Left ventricle myocardium inferior (tissue), 1 donor: ENCODE data around the gene HERC6. TPM values are rescaled to one million over a fixed set of nuclear protein-coding genes. Genes with fewer than 3 reads are reported as not detected.
"Not testable (repeated sequence)": the region's sequence is repeated elsewhere in the genome, so short reads cannot be mapped to it uniquely, and the experiment has no call there.

Experiments
- DNase-seq: peaks from one replicate; pipeline ENCODE4 v3.0.0-alpha.2; 2020
- H3K27ac ChIP-seq: fragments of 200-600 bp; replicated peaks from 2 replicates; pipeline ENCODE4 v1.8.0; 2021
- H3K27me3 ChIP-seq: fragments of 200-600 bp; 2 replicates; pipeline ENCODE4 v1.8.0; 2021; ENCODE audit warnings: low read depth
- H3K36me3 ChIP-seq: fragments of 200-600 bp; 2 replicates; pipeline ENCODE4 v1.8.0; 2021
- H3K4me1 ChIP-seq: fragments of 200-600 bp; 2 replicates; pipeline ENCODE4 v1.8.0; 2021
- H3K4me3 ChIP-seq: fragments of 200-600 bp; 2 replicates; pipeline ENCODE4 v1.8.0; 2021; ENCODE audit warnings: mild to moderate bottlenecking, moderate library complexity
- H3K9me3 ChIP-seq: fragments of 200-600 bp; replicated peaks from 2 replicates; pipeline ENCODE4 v1.8.0; 2021
- intact Hi-C: fragments of 100-400 bp; cut with micrococcal nuclease; formaldehyde crosslinking; loops from one replicate; pipeline ENCODE4 v1.11.0; 2022
- total RNA-seq: library from RNA; stranded (reverse); fragmentation: NEBNext Ultra II Directional; extraction: Animal tissue kit (Norgen Biotek cat#: 25700); gene quantifications from one replicate; pipeline ENCODE4 v1.2.1, GENCODE V29; 2021
- TF ChIP-seq, protein P1 (sequence below): fragments of 200-600 bp; IDR thresholded peaks from 2 replicates; pipeline ENCODE4 v1.8.0; 2021; ENCODE audit warnings: antibody characterized with exemption, mild to moderate bottlenecking, borderline replicate concordance
- donor health status: DM: no; HTN: yes; CAD: no; lungs with severe emphysema.

HERC6 gene
- total RNA-seq, 1 donor from 2014 or later, result 9.3 TPM

DNA sequence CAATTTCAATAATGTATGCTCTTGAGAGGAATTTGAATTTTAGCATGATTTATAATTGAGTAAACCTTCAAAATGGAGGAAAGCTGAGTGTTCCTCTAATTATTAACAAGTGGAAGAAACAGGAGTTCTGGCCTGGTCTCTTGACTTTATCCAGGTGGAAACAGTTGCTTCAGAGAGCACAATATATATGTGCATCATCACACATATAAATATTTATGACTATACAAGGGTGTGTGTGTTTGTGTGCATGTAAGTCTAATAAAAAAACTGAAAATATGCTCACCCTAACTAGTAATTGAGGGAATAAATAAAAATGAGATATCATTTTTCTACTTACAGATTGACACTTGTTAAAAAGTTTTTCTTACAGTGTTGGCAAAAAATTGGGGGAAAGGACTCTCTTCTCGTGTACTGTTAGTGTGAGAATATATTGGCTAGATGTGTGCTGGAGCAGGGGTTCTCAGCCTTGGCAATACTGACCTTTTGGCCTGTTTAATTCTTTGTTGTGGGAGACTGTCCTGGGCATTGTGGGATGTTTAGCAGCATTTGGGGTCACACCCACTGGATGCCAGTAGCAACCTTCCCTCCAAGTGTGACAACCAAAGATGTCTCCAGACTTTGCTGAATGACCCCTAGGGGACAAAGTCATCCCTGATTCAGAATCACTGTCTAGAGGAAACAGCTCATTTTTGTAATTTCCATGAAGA is 57.5 kb downstream of the HERC6 start:
- Histone ChIP-seq H3K4me1 (no peaks in the 10 kb centered on the region), H3K4me3 (no peak overlapping the region), H3K27me3 (no peaks in the 10 kb centered on the region), H3K36me3 (peaks cover 77% of the 10 kb centered on the region), H3K9me3 (peaks cover 7% of the 10 kb centered on the region), H3K27ac (no peak overlapping the region)
- intact Hi-C loops, result no loop called here
- TF ChIP-seq, protein P1, sequence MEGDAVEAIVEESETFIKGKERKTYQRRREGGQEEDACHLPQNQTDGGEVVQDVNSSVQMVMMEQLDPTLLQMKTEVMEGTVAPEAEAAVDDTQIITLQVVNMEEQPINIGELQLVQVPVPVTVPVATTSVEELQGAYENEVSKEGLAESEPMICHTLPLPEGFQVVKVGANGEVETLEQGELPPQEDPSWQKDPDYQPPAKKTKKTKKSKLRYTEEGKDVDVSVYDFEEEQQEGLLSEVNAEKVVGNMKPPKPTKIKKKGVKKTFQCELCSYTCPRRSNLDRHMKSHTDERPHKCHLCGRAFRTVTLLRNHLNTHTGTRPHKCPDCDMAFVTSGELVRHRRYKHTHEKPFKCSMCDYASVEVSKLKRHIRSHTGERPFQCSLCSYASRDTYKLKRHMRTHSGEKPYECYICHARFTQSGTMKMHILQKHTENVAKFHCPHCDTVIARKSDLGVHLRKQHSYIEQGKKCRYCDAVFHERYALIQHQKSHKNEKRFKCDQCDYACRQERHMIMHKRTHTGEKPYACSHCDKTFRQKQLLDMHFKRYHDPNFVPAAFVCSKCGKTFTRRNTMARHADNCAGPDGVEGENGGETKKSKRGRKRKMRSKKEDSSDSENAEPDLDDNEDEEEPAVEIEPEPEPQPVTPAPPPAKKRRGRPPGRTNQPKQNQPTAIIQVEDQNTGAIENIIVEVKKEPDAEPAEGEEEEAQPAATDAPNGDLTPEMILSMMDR, result no peak
- DNase-seq, result no peak

- H3K27ac ChIP-seq, H3K4me3 ChIP-seq, H3K27me3 ChIP-seq, DNase-seq, intact Hi-C loops, H3K9me3 ChIP-seq, H3K4me1 ChIP-seq: not testable (repeated sequence)
- H3K36me3 ChIP-seq, result peaks cover 72% of the 10 kb centered on the region
Observed at GRCh38 chr4:88437873-88438272, 59.2 kb downstream of the HERC6 start.

GRCh38 chr4:88439161-88439760 is 60.6 kb downstream of the HERC6 start:
- H3K9me3 ChIP-seq, result no peaks in the 10 kb centered on the region
- peaks cover 66% of the 10 kb centered on the region for H3K36me3 ChIP-seq
- intact Hi-C loops, result no loop called here
- H3K27ac ChIP-seq, result no peak overlapping the region
- H3K4me1 ChIP-seq, result no peaks in the 10 kb centered on the region
- H3K27me3 ChIP-seq, result no peaks in the 10 kb centered on the region
- no peak for DNase-seq
- TF ChIP-seq, protein P1, result no peak
- no peak overlapping the region for H3K4me3 ChIP-seq

GRCh38 chr4:88440146-88440545 is 61.5 kb downstream of the HERC6 start:
- no peak overlapping the region for H3K4me3 ChIP-seq
- TF ChIP-seq, protein P1, result no peak
- no peak for DNase-seq
- peaks cover 61% of the 10 kb centered on the region for H3K36me3 ChIP-seq
- H3K27ac ChIP-seq, result no peak overlapping the region
- no peaks in the 10 kb centered on the region for H3K4me1 ChIP-seq
- intact Hi-C loops, result no loop called here
- H3K27me3 ChIP-seq, result no peaks in the 10 kb centered on the region
- H3K9me3 ChIP-seq, result no peaks in the 10 kb centered on the region

DNA sequence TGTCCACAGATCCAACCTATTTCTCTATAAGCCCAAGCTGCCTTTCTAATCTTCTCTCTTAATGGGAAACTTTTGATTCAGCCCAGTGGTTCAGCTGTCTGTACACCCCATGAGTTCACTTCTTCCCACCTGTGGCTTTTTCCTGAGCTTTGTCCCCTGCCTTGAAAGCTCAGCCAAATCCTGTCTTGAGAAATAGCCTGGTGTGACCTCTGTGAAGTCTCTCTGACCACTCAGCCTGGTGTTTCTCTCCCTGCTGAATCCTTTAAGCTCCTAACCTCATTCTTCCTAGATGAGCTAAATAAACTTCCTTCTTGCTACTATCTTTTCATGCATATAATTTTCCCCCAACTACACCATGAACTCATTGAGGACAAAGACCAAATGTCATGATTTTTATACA is 63.0 kb downstream of the HERC6 start:
- Histone ChIP-seq H3K27ac (no peak overlapping the region), H3K9me3 (no peaks in the 10 kb centered on the region), H3K36me3 (peaks cover 50% of the 10 kb centered on the region), H3K4me3 (no peak overlapping the region), H3K27me3 (no peaks in the 10 kb centered on the region), H3K4me1 (peaks cover 7% of the 10 kb centered on the region)
- intact Hi-C loops, result no loop called here
- no peak for DNase-seq
- TF ChIP-seq, protein P1, result no peak

DNA sequence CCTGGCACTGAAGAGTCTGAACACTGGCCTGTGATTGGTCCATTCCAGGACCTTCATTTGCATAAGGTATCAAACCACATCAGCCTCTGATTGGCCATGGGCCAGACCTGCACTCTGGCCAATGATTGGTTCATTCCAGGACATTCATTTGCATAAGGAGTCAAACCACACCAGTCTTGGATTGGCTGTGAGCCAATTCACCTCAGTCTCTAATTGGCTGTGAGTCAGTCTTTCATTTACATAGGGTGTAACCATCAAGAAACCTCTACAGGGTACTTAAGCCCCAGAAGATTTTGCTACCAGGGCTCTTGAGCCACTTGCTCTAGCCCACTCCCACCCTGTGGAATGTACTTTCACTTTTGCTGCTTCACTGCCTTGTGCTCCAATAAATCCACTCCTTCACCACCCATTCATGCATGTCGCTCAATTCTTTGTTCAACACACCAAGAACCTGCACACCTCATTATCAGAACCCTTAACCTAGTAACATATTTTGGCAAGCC is 64.1 kb downstream of the HERC6 start:
- no peak for DNase-seq
- H3K27ac ChIP-seq, result no peak overlapping the region
- H3K4me3 ChIP-seq, result no peak overlapping the region
- no peaks in the 10 kb centered on the region for H3K9me3 ChIP-seq
- H3K27me3 ChIP-seq, result no peaks in the 10 kb centered on the region
- intact Hi-C loops, result no loop called here
- H3K36me3 ChIP-seq, result peaks cover 42% of the 10 kb centered on the region
- H3K4me1 ChIP-seq, result peaks cover 8% of the 10 kb centered on the region
- TF ChIP-seq, protein P1, result no peak
